Activated CD8-positive, alpha-beta memory T cell treated with anti-CD3 and anti-CD28 coated beads, Interleukin-2, amount 50 U/mL, for 24 hours (primary cell): ENCODE data around the gene DCAF12L2.
"Not testable (repeated sequence)": the region's sequence is repeated elsewhere in the genome, so short reads cannot be mapped to it uniquely, and the experiment has no call there.

Experiments
- DNase-seq: peaks from one replicate; pipeline ENCODE4 v3.0.0-alpha.2; 2020; ENCODE audit errors: extremely low read depth

DCAF12L2 gene

GRCh38 chrX:126165721-126166461 is at the start of gene DCAF12L2:
Gene DCAF12L2 (minus strand): TSS chrX:126166289. CDS start chrX:126165924, 365 bp downstream.
- no peak for DNase-seq

- not testable (repeated sequence) for DNase-seq
These were observed 24.8 kb upstream of the DCAF12L2 start for GRCh38 chrX:126190888-126191287.

GRCh38 chrX:126177133-126177840 is 11.2 kb upstream of the DCAF12L2 start:
- DNase-seq: no peak

- no peak for DNase-seq
These were observed 4.6 kb upstream of the DCAF12L2 start for GRCh38 chrX:126170720-126171119.

GRCh38 chrX:126167560-126167959 is 1.5 kb upstream of the DCAF12L2 start:
- no peak for DNase-seq

GRCh38 chrX:126165401-126165720 is 728 bp downstream of the DCAF12L2 start:
- DNase-seq: no peak

GRCh38 chrX:126164689-126165400 is 1.2 kb downstream of the DCAF12L2 start:
- DNase-seq: no peak

- no peak for DNase-seq
These were observed 1.9 kb downstream of the DCAF12L2 start for GRCh38 chrX:126164226-126164625.

- no peak for DNase-seq
These were observed 25.1 kb downstream of the DCAF12L2 start for GRCh38 chrX:126141014-126141413.

- DNase-seq: no peak
These were observed 28.2 kb downstream of the DCAF12L2 start for GRCh38 chrX:126137899-126138298.

GRCh38 chrX:126124721-126125120 is 41.4 kb downstream of the DCAF12L2 start:
- DNase-seq: no peak
